Fibroblast of lung (primary cell): ENCODE results near the gene BAX. TPM values are rescaled to one million over a fixed set of nuclear protein-coding genes. Genes with fewer than 3 reads are reported as not detected.

Experiments used
- DNase-seq, 2 donors: peaks; one replicate each; pipeline versions ENCODE4 v3.0.0 to v3.0.0-alpha.2; 2010; ENCODE audit warnings: low read depth in 2 of 2
- H2AFZ ChIP-seq: 2 replicates; pipeline ENCODE4 v1.5.1; 2012; ENCODE audit warnings: low read length, control low read depth, inconsistent platforms
- H3K27ac ChIP-seq: 2 replicates; pipeline ENCODE4 v1.5.1; 2011; ENCODE audit warnings: low read length, control low read depth; ENCODE audit not compliant: insufficient read depth
- H3K27me3 ChIP-seq: 2 replicates; pipeline ENCODE4 v1.5.1; 2011; ENCODE audit warnings: mild to moderate bottlenecking, low read length; ENCODE audit not compliant: control insufficient read depth, insufficient read depth
- H3K36me3 ChIP-seq: 2 replicates; pipeline ENCODE4 v1.5.1; 2011; ENCODE audit warnings: low read length; ENCODE audit not compliant: control insufficient read depth, insufficient read depth
- H3K4me1 ChIP-seq: 2 replicates; pipeline ENCODE4 v1.5.1; 2011; ENCODE audit warnings: low read length; ENCODE audit not compliant: control insufficient read depth, insufficient read depth; ENCODE audit errors: extremely low read depth
- H3K4me2 ChIP-seq: 2 replicates; pipeline ENCODE4 v1.5.1; 2011; ENCODE audit warnings: low read length, control low read depth; ENCODE audit not compliant: insufficient read depth; ENCODE audit errors: extremely low read depth
- H3K4me3 ChIP-seq, 4 experiments: fragments of 200-600 bp in 1 of 4; sonication (generic) in 1 of 4; replicated peaks in 1 of 4; 2 replicates each; pipeline ENCODE4 v1.5.1; 2011 to 2016; ENCODE audit warnings: low read length in 4 of 4, low read depth in 3 of 4, mild to moderate bottlenecking in 3 of 4, control low read depth in 2 of 4, inconsistent platforms in 1 of 4, mixed read lengths in 1 of 4; ENCODE audit not compliant: insufficient read depth in 1 of 4; ENCODE audit errors: control extremely low read depth in 1 of 4
- H3K79me2 ChIP-seq: 2 replicates; pipeline ENCODE4 v1.5.1; 2012; ENCODE audit warnings: mild to moderate bottlenecking, low read length, inconsistent platforms; ENCODE audit not compliant: control insufficient read depth, insufficient read depth
- H3K9ac ChIP-seq: 2 replicates; pipeline ENCODE4 v1.5.1; 2011; ENCODE audit warnings: mild to moderate bottlenecking, low read length, control low read depth; ENCODE audit not compliant: insufficient read depth
- H3K9me3 ChIP-seq: 2 replicates; pipeline ENCODE4 v1.5.1; 2012; ENCODE audit warnings: low read depth, low read length; ENCODE audit not compliant: control insufficient read depth, insufficient read depth
- H4K20me1 ChIP-seq: 2 replicates; pipeline ENCODE4 v1.5.1; 2011; ENCODE audit warnings: low read length; ENCODE audit not compliant: control insufficient read depth, insufficient read depth; ENCODE audit errors: extremely low read depth
- CTCF ChIP-seq, 2 donors: IDR thresholded peaks in 1 of 2; conservative IDR thresholded peaks in 1 of 2; 1 replicate in 1 of 2; 2 replicates in 1 of 2; pipeline ENCODE4 v1.5.1; 2011 to 2012; ENCODE audit warnings: low read length in 2 of 2, control low read depth in 1 of 2, inconsistent platforms in 1 of 2, low read depth in 1 of 2, mild to moderate bottlenecking in 1 of 2
- EZH2 ChIP-seq: IDR thresholded peaks from 2 replicates; pipeline ENCODE4 v1.5.1; 2012; ENCODE audit warnings: low read length, control low read depth, mild to moderate bottlenecking; ENCODE audit errors: missing control alignments
- polyA plus RNA-seq, 2 donors: library from polyadenylated mRNA; depleted of rRNA in 1 of 2; stranded (reverse) in 1 of 2; unstranded in 1 of 2; fragments of >200 nt; gene quantifications; 2 replicates each; pipeline ENCODE4 v1.2.1, GENCODE V29; 2011 to 2012; ENCODE audit warnings: missing spikeins in 1 of 2
- total RNA-seq: library from RNA; depleted of rRNA; stranded (reverse); fragments of >200 nt; gene quantifications from 2 replicates; pipeline ENCODE4 v1.2.1, GENCODE V29; 2014

The BAX gene
- total and polyA plus RNA-seq, 2 donors (not counting 1 experiment from before 2014, with no cell fraction given) = 70.1 to 194 TPM

- Histone ChIP-seq H3K9ac (peak overlapping the region; percentile 93), H3K4me3 (peak overlapping the region; percentile 94 to 98 (median 94)), H4K20me1 (no peaks in the 10 kb centered on the region), H2AFZ (peak overlapping the region; percentile 42), H3K27ac (peak overlapping the region; percentile 98), H3K27me3 (no peaks in the 10 kb centered on the region), H3K4me2 (peak overlapping the region; percentile 80), H3K9me3 (no peaks in the 10 kb centered on the region), H3K4me1 (peaks cover 19% of the 10 kb centered on the region), H3K79me2 (peaks cover 58% of the 10 kb centered on the region), H3K36me3 (peaks cover 6% of the 10 kb centered on the region)
- DNase-seq = peak; percentile 81
- TF ChIP-seq CTCF (conservative IDR thresholded peaks at IDR 0.05 in 1 of 2, IDR thresholded peaks at IDR 0.05 in 1 of 2; ENCODE audit: low read depth in 1 of 2, low read length in 2 of 2) (no peak), EZH2 (no peak)
These were observed 37.4 kb downstream of the BAX start for GRCh38 chr19:48991873-48992580.

- H3K9me3 ChIP-seq = no peaks in the 10 kb centered on the region
- no peak for DNase-seq
- peak overlapping the region; percentile 98 for H3K27ac ChIP-seq
- H3K4me3 ChIP-seq = peak overlapping the region; percentile 94 to 98 (median 94)
- H3K79me2 ChIP-seq = peaks cover 61% of the 10 kb centered on the region
- no peaks in the 10 kb centered on the region for H4K20me1 ChIP-seq
- TF ChIP-seq EZH2 (no peak), CTCF (conservative IDR thresholded peaks at IDR 0.05 in 1 of 2, IDR thresholded peaks at IDR 0.05 in 1 of 2; ENCODE audit: low read depth in 1 of 2, low read length in 2 of 2) (no peak)
- H3K9ac ChIP-seq = peak overlapping the region; percentile 93
- peaks cover 5% of the 10 kb centered on the region for H3K36me3 ChIP-seq
- no peaks in the 10 kb centered on the region for H3K27me3 ChIP-seq
- H3K4me2 ChIP-seq = peak overlapping the region; percentile 80
- peaks cover 19% of the 10 kb centered on the region for H3K4me1 ChIP-seq
- H2AFZ ChIP-seq = peak overlapping the region; percentile 42
These were observed 38.0 kb downstream of the BAX start for GRCh38 chr19:48992581-48993174.

- Histone ChIP-seq H3K9me3 (no peaks in the 10 kb centered on the region), H2AFZ (peak within 1 kb of the TSS; percentile 78), H3K27me3 (no peaks in the 10 kb centered on the region), H4K20me1 (no peaks in the 10 kb centered on the region), H3K9ac (peak within 1 kb of the TSS; percentile 93), H3K79me2 (peaks cover 66% of the 10 kb centered on the region), H3K36me3 (peaks cover 5% of the 10 kb centered on the region), H3K27ac (peak within 1 kb of the TSS; percentile 98), H3K4me3 (peak within 1 kb of the TSS; percentile 94 to 98 (median 98)), H3K4me2 (peak within 1 kb of the TSS; percentile 80), H3K4me1 (peaks cover 19% of the 10 kb centered on the region)
- peak; percentile 62 to 90 for TF ChIP-seq CTCF (conservative IDR thresholded peaks at IDR 0.05 in 1 of 2, IDR thresholded peaks at IDR 0.05 in 1 of 2; ENCODE audit: low read depth in 1 of 2, low read length in 2 of 2)
- no peak for TF ChIP-seq EZH2
- DNase-seq = peak; percentile 99
These were observed 38.7 kb downstream of the BAX start, which contains the start of the genes GYS1 and RUVBL2 for GRCh38 chr19:48993175-48994034. GYS1 (minus strand) TSS chr19:48993309; CDS start chr19:48993112, 197 bp downstream. RUVBL2 (plus strand) TSS chr19:48993887; CDS start chr19:48993912, 25 bp downstream.
